ENCODE data around the gene C2CD2. TPM values are rescaled to one million over a fixed set of nuclear protein-coding genes. Genes with fewer than 3 reads are reported as not detected.

Gene C2CD2
- total and polyA plus RNA-seq, 2 donors (not counting 1 experiment from before 2014, with no cell fraction given): 6.8 to 11.9 TPM

GRCh38 chr21:41966041-41966833 lies 12.4 kb upstream of the C2CD2 start:
- ChIA-PET CTCF (interaction anchor here (1.1 kb wide), 1 partner anchor 141 kb away, joined by 3 read pairs; no protein-coding TSS in a partner anchor), POLR2A (no interaction called here)
- H3K9ac ChIP-seq (ENCODE audit: low read length): no peak overlapping the region
- no peak overlapping the region for H3K27ac Mint-ChIP-seq
- no peak overlapping the region for H3K4me3 ChIP-seq (ENCODE audit: control extremely low read depth in 1 of 5, extremely low read depth in 1 of 5, insufficient read depth in 1 of 5, low read depth in 2 of 5, low read length in 4 of 5)
- H3K4me1 ChIP-seq (ENCODE audit: control insufficient read depth in 2 of 2, insufficient read depth in 2 of 2, low read length in 2 of 2): peaks cover 9 to 17% of the 10 kb centered on the region in 2 donors
- DNase-seq (no peak), ATAC-seq (ENCODE audit: low read depth) (no peak)
- H3K27me3 Mint-ChIP-seq: peaks cover 36% of the 10 kb centered on the region
- peaks cover 0 to 13% (median 6%) of the 10 kb centered on the region in 4 experiments for H3K27me3 ChIP-seq (replicated peaks in 1 of 4; ENCODE audit: control extremely low read depth in 1 of 4, control insufficient read depth in 3 of 4, insufficient read depth in 4 of 4, low read length in 3 of 4)
- no peak overlapping the region for H2AFZ ChIP-seq (ENCODE audit: insufficient read depth, low read depth, low read length, poor library complexity, severe bottlenecking)
- H3K79me2 ChIP-seq (ENCODE audit: control insufficient read depth, insufficient read depth, low read length): no peaks in the 10 kb centered on the region
- no peak overlapping the region for H3K27ac ChIP-seq (ENCODE audit: low read length in 2 of 2)
- TF ChIP-seq CTCF (IDR thresholded peaks at IDR 0.05): no peak
- no peak for TF ChIP-seq EZH2 (IDR thresholded peaks at IDR 0.05; ENCODE audit: borderline replicate concordance, insufficient read depth, low read depth, low read length, poor library complexity, severe bottlenecking)
- no peak overlapping the region for H3K4me3 Mint-ChIP-seq
- H4K20me1 ChIP-seq (ENCODE audit: control insufficient read depth, insufficient read depth, low read length, poor library complexity, severe bottlenecking): no peaks in the 10 kb centered on the region
- 95% methylated on average over 11 of the region's 11 CpGs for WGBS (ENCODE audit: insufficient coverage)
- no peaks in the 10 kb centered on the region for H3K9me3 ChIP-seq (ENCODE audit: control extremely low read depth in 1 of 3, control insufficient read depth in 2 of 3, insufficient read depth in 1 of 3, low read length in 2 of 3)
- H3K36me3 ChIP-seq (replicated peaks in 1 of 2; ENCODE audit: control extremely low read depth in 1 of 2, control insufficient read depth in 1 of 2, extremely low read depth in 1 of 2, insufficient read depth in 2 of 2, low read length in 1 of 2): no peaks in the 10 kb centered on the region
- intact Hi-C loops (cut with micrococcal nuclease): no loop called here
- peaks cover 19% of the 10 kb centered on the region for H3K4me1 Mint-ChIP-seq
- H3K4me2 ChIP-seq (replicated peaks; ENCODE audit: low read depth, low read length, poor library complexity, severe bottlenecking): no peak overlapping the region
- no peaks in the 10 kb centered on the region for H3K9me3 Mint-ChIP-seq (ENCODE audit: insufficient read depth)

GRCh38 chr21:41965461-41966013 lies 11.7 kb upstream of the C2CD2 start:
- TF ChIP-seq EZH2 (IDR thresholded peaks at IDR 0.05; ENCODE audit: borderline replicate concordance, insufficient read depth, low read depth, low read length, poor library complexity, severe bottlenecking) (no peak), CTCF (IDR thresholded peaks at IDR 0.05) (no peak)
- H3K4me3 ChIP-seq (ENCODE audit: control extremely low read depth in 1 of 5, extremely low read depth in 1 of 5, insufficient read depth in 1 of 5, low read depth in 2 of 5, low read length in 4 of 5): no peak overlapping the region
- no peak overlapping the region for H2AFZ ChIP-seq (ENCODE audit: insufficient read depth, low read depth, low read length, poor library complexity, severe bottlenecking)
- H3K36me3 ChIP-seq (replicated peaks in 1 of 2; ENCODE audit: control extremely low read depth in 1 of 2, control insufficient read depth in 1 of 2, extremely low read depth in 1 of 2, insufficient read depth in 2 of 2, low read length in 1 of 2): no peaks in the 10 kb centered on the region
- Mint-ChIP-seq H3K27me3 (peaks cover 38% of the 10 kb centered on the region), H3K27ac (no peak overlapping the region), H3K9me3 (ENCODE audit: insufficient read depth) (no peaks in the 10 kb centered on the region), H3K4me3 (no peak overlapping the region), H3K4me1 (peaks cover 21% of the 10 kb centered on the region)
- H3K4me2 ChIP-seq (replicated peaks; ENCODE audit: low read depth, low read length, poor library complexity, severe bottlenecking): no peak overlapping the region
- ChIA-PET CTCF (interaction anchor here (1.0 to 1.1 kb wide), 2 partner anchors 98 to 149 kb away, joined by 3 to 4 read pairs; no protein-coding TSS in a partner anchor), POLR2A (no interaction called here)
- 99% methylated on average over 10 of the region's 10 CpGs for WGBS (ENCODE audit: insufficient coverage)
- ATAC-seq (ENCODE audit: low read depth) (no peak), DNase-seq (no peak)
- H3K9me3 ChIP-seq (ENCODE audit: control extremely low read depth in 1 of 3, control insufficient read depth in 2 of 3, insufficient read depth in 1 of 3, low read length in 2 of 3): no peaks in the 10 kb centered on the region
- intact Hi-C loops (cut with micrococcal nuclease): no loop called here
- no peak overlapping the region for H3K27ac ChIP-seq (ENCODE audit: low read length in 2 of 2)
- no peaks in the 10 kb centered on the region for H3K79me2 ChIP-seq (ENCODE audit: control insufficient read depth, insufficient read depth, low read length)
- H3K9ac ChIP-seq (ENCODE audit: low read length): no peak overlapping the region
- no peaks in the 10 kb centered on the region for H4K20me1 ChIP-seq (ENCODE audit: control insufficient read depth, insufficient read depth, low read length, poor library complexity, severe bottlenecking)
- H3K4me1 ChIP-seq (ENCODE audit: control insufficient read depth in 2 of 2, insufficient read depth in 2 of 2, low read length in 2 of 2): peaks cover 9 to 17% of the 10 kb centered on the region in 2 donors
- peaks cover 0 to 13% (median 6%) of the 10 kb centered on the region in 4 experiments for H3K27me3 ChIP-seq (replicated peaks in 1 of 4; ENCODE audit: control extremely low read depth in 1 of 4, control insufficient read depth in 3 of 4, insufficient read depth in 4 of 4, low read length in 3 of 4)
